Measurements from ENCODE around the gene MMS19.

The MMS19 gene

GRCh38 chr10:97525683-97526110 lies 27.5 kb upstream of the MMS19 start:
- Histone ChIP-seq H3K79me2 (ENCODE audit: low read length) (no peaks in the 10 kb centered on the region), H3K9me3 (ENCODE audit: insufficient read depth, low read length) (no peaks in the 10 kb centered on the region), H3K4me2 (ENCODE audit: low read length) (no peak overlapping the region), H3K27ac (ENCODE audit: low read length) (no peak overlapping the region), H3K9ac (ENCODE audit: low read length) (no peak overlapping the region), H3K36me3 (replicated peaks; ENCODE audit: low read depth, low read length) (no peaks in the 10 kb centered on the region), H3K4me3 (ENCODE audit: low read length) (no peak overlapping the region), H3K27me3 (ENCODE audit: low read depth, low read length) (no peaks in the 10 kb centered on the region), H4K20me1 (ENCODE audit: insufficient read depth, low read length) (no peaks in the 10 kb centered on the region), H2AFZ (ENCODE audit: low read depth, low read length) (no peak overlapping the region), H3K4me1 (ENCODE audit: low read length) (no peaks in the 10 kb centered on the region)
- TF ChIP-seq EZH2phosphoT487 (IDR thresholded peaks at IDR 0.05; ENCODE audit: low read depth): no peak
- no peak for TF ChIP-seq CTCF (IDR thresholded peaks at IDR 0.05; ENCODE audit: low read depth, low read length)

GRCh38 chr10:97525086-97525485 lies 26.9 kb upstream of the MMS19 start:
- H3K9me3 ChIP-seq (ENCODE audit: insufficient read depth, low read length): no peaks in the 10 kb centered on the region
- H3K27ac ChIP-seq (ENCODE audit: low read length): no peak overlapping the region
- TF ChIP-seq CTCF (IDR thresholded peaks at IDR 0.05; ENCODE audit: low read depth, low read length) (no peak), EZH2phosphoT487 (IDR thresholded peaks at IDR 0.05; ENCODE audit: low read depth) (no peak)
- H3K4me2 ChIP-seq (ENCODE audit: low read length): no peak overlapping the region
- H3K27me3 ChIP-seq (ENCODE audit: low read depth, low read length): 0 out of 2 replicates have a peak, but pooled peaks cover 6% of the 10 kb centered on the region
- no peaks in the 10 kb centered on the region for H3K4me1 ChIP-seq (ENCODE audit: low read length)
- H3K9ac ChIP-seq (ENCODE audit: low read length): no peak overlapping the region
- no peaks in the 10 kb centered on the region for H3K36me3 ChIP-seq (replicated peaks; ENCODE audit: low read depth, low read length)
- H3K79me2 ChIP-seq (ENCODE audit: low read length): no peaks in the 10 kb centered on the region
- H4K20me1 ChIP-seq (ENCODE audit: insufficient read depth, low read length): no peaks in the 10 kb centered on the region
- H3K4me3 ChIP-seq (ENCODE audit: low read length): no peak overlapping the region
- no peak overlapping the region for H2AFZ ChIP-seq (ENCODE audit: low read depth, low read length)

GRCh38 chr10:97522937-97523336 lies 24.7 kb upstream of the MMS19 start:
- Histone ChIP-seq H3K4me1 (ENCODE audit: low read length) (no peaks in the 10 kb centered on the region), H3K9me3 (ENCODE audit: insufficient read depth, low read length) (no peaks in the 10 kb centered on the region), H3K27ac (ENCODE audit: low read length) (no peak overlapping the region), H3K79me2 (ENCODE audit: low read length) (no peaks in the 10 kb centered on the region), H3K4me2 (ENCODE audit: low read length) (no peak overlapping the region), H4K20me1 (ENCODE audit: insufficient read depth, low read length) (no peaks in the 10 kb centered on the region), H3K9ac (ENCODE audit: low read length) (no peak overlapping the region), H2AFZ (ENCODE audit: low read depth, low read length) (no peak overlapping the region), H3K4me3 (ENCODE audit: low read length) (no peak overlapping the region), H3K27me3 (ENCODE audit: low read depth, low read length) (peaks cover 13% of the 10 kb centered on the region; the same call in 1 of the 2 replicates), H3K36me3 (replicated peaks; ENCODE audit: low read depth, low read length) (no peaks in the 10 kb centered on the region)
- TF ChIP-seq CTCF (IDR thresholded peaks at IDR 0.05; ENCODE audit: low read depth, low read length) (no peak), EZH2phosphoT487 (IDR thresholded peaks at IDR 0.05; ENCODE audit: low read depth) (no peak)

- no peak overlapping the region for H3K4me3 ChIP-seq (ENCODE audit: low read length)
- TF ChIP-seq EZH2phosphoT487 (IDR thresholded peaks at IDR 0.05; ENCODE audit: low read depth): no peak
- TF ChIP-seq CTCF (IDR thresholded peaks at IDR 0.05; ENCODE audit: low read depth, low read length): no peak
- H3K4me1 ChIP-seq (ENCODE audit: low read length): no peaks in the 10 kb centered on the region
- no peaks in the 10 kb centered on the region for H4K20me1 ChIP-seq (ENCODE audit: insufficient read depth, low read length)
- no peaks in the 10 kb centered on the region for H3K9me3 ChIP-seq (ENCODE audit: insufficient read depth, low read length)
- no peaks in the 10 kb centered on the region for H3K36me3 ChIP-seq (replicated peaks; ENCODE audit: low read depth, low read length)
- peaks cover 13% of the 10 kb centered on the region; the same call in 1 of the 2 replicates for H3K27me3 ChIP-seq (ENCODE audit: low read depth, low read length)
- no peak overlapping the region for H3K9ac ChIP-seq (ENCODE audit: low read length)
- H3K79me2 ChIP-seq (ENCODE audit: low read length): no peaks in the 10 kb centered on the region
- no peak overlapping the region for H3K4me2 ChIP-seq (ENCODE audit: low read length)
- H2AFZ ChIP-seq (ENCODE audit: low read depth, low read length): no peak overlapping the region
- H3K27ac ChIP-seq (ENCODE audit: low read length): no peak overlapping the region
Observed at GRCh38 chr10:97522071-97522470, 23.8 kb upstream of the MMS19 start.

Data from OCI-LY3 (cell line).